ENCODE results near the gene PPM1A.
"Not testable (repeated sequence)": the region's sequence is repeated elsewhere in the genome, so short reads cannot be mapped to it uniquely, and the experiment has no call there.

The PPM1A gene

GRCh38 chr14:60315196-60315990, 66.4 kb downstream of the PPM1A start:
- H3K27me3 ChIP-seq (ENCODE audit: control insufficient read depth, insufficient read depth, low read length): no peaks in the 10 kb centered on the region
- H3K36me3 ChIP-seq (ENCODE audit: control insufficient read depth, insufficient read depth, low read length): no peaks in the 10 kb centered on the region
- no peak overlapping the region for H3K4me3 ChIP-seq (ENCODE audit: low read depth, low read length)
- TF ChIP-seq CTCF (IDR thresholded peaks at IDR 0.05): no peak
- no peak overlapping the region for H2AFZ ChIP-seq
- no peak overlapping the region for H3K4me2 ChIP-seq (ENCODE audit: low read length)
- no peaks in the 10 kb centered on the region for H3K79me2 ChIP-seq
- no peaks in the 10 kb centered on the region for H3K9me3 ChIP-seq (ENCODE audit: control insufficient read depth, low read length)
- no peaks in the 10 kb centered on the region for H3K4me1 ChIP-seq
- no peak overlapping the region for H3K27ac ChIP-seq
- no peak overlapping the region for H3K9ac ChIP-seq

- H3K27me3 ChIP-seq (ENCODE audit: control insufficient read depth, insufficient read depth, low read length): no peaks in the 10 kb centered on the region
- H3K4me2 ChIP-seq (ENCODE audit: low read length): no peak overlapping the region
- no peaks in the 10 kb centered on the region for H3K79me2 ChIP-seq
- H3K4me1 ChIP-seq: no peaks in the 10 kb centered on the region
- no peak overlapping the region for H2AFZ ChIP-seq
- H3K27ac ChIP-seq: no peak overlapping the region
- H3K9me3 ChIP-seq (ENCODE audit: control insufficient read depth, low read length): no peaks in the 10 kb centered on the region
- H3K4me3 ChIP-seq (ENCODE audit: low read depth, low read length): no peak overlapping the region
- H3K36me3 ChIP-seq (ENCODE audit: control insufficient read depth, insufficient read depth, low read length): no peaks in the 10 kb centered on the region
- no peak overlapping the region for H3K9ac ChIP-seq
- no peak for TF ChIP-seq CTCF (IDR thresholded peaks at IDR 0.05)
These were observed 68.6 kb downstream of the PPM1A start for GRCh38 chr14:60317609-60318008.

- not testable (repeated sequence) for H3K27ac ChIP-seq
These were observed 71.8 kb downstream of the PPM1A start for GRCh38 chr14:60320860-60321259.

GRCh38 chr14:60323199-60323896, 74.3 kb downstream of the PPM1A start:
- H3K27me3 ChIP-seq (ENCODE audit: control insufficient read depth, insufficient read depth, low read length): no peaks in the 10 kb centered on the region
- H3K9me3 ChIP-seq (ENCODE audit: control insufficient read depth, low read length): no peaks in the 10 kb centered on the region
- H3K4me1 ChIP-seq: no peaks in the 10 kb centered on the region
- TF ChIP-seq CTCF (IDR thresholded peaks at IDR 0.05): no peak
- H3K4me3 ChIP-seq (ENCODE audit: low read depth, low read length): no peak overlapping the region
- no peaks in the 10 kb centered on the region for H3K36me3 ChIP-seq (ENCODE audit: control insufficient read depth, insufficient read depth, low read length)
- no peaks in the 10 kb centered on the region for H3K79me2 ChIP-seq
- H2AFZ ChIP-seq: no peak overlapping the region
- no peak overlapping the region for H3K27ac ChIP-seq
- no peak overlapping the region for H3K4me2 ChIP-seq (ENCODE audit: low read length)
- no peak overlapping the region for H3K9ac ChIP-seq

More at GRCh38 chr14:60320860-60321259, 71.8 kb downstream of the PPM1A start:
- not testable (repeated sequence) for H3K36me3 ChIP-seq (ENCODE audit: control insufficient read depth, insufficient read depth, low read length); H3K4me3 ChIP-seq (ENCODE audit: low read depth, low read length); H3K9me3 ChIP-seq (ENCODE audit: control insufficient read depth, low read length); H2AFZ ChIP-seq; H3K27me3 ChIP-seq (ENCODE audit: control insufficient read depth, insufficient read depth, low read length); H3K4me1 ChIP-seq; H3K4me2 ChIP-seq (ENCODE audit: low read length); H3K9ac ChIP-seq; H3K79me2 ChIP-seq

GRCh38 chr14:60324837-60325236, 75.8 kb downstream of the PPM1A start:
- Histone ChIP-seq H3K4me1 (no peaks in the 10 kb centered on the region), H2AFZ (no peak overlapping the region), H3K79me2 (no peaks in the 10 kb centered on the region), H3K9me3 (ENCODE audit: control insufficient read depth, low read length) (no peaks in the 10 kb centered on the region), H3K36me3 (ENCODE audit: control insufficient read depth, insufficient read depth, low read length) (no peaks in the 10 kb centered on the region), H3K4me2 (ENCODE audit: low read length) (no peak overlapping the region), H3K9ac (no peak overlapping the region), H3K27ac (no peak overlapping the region), H3K4me3 (ENCODE audit: low read depth, low read length) (no peak overlapping the region), H3K27me3 (ENCODE audit: control insufficient read depth, insufficient read depth, low read length) (no peaks in the 10 kb centered on the region)
- TF ChIP-seq CTCF (IDR thresholded peaks at IDR 0.05): no peak
